GM19463 (cell line): ENCODE measurements around the gene KCNG2.

Experiments used
- ATAC-seq: cut with Tn5 transposase; IDR thresholded peaks from one replicate; pipeline ENCODE4 v1.9.1; 2021; ENCODE audit warnings: mild to moderate bottlenecking, moderate library complexity; ENCODE audit not compliant: unreplicated experiment

The KCNG2 gene

DNA sequence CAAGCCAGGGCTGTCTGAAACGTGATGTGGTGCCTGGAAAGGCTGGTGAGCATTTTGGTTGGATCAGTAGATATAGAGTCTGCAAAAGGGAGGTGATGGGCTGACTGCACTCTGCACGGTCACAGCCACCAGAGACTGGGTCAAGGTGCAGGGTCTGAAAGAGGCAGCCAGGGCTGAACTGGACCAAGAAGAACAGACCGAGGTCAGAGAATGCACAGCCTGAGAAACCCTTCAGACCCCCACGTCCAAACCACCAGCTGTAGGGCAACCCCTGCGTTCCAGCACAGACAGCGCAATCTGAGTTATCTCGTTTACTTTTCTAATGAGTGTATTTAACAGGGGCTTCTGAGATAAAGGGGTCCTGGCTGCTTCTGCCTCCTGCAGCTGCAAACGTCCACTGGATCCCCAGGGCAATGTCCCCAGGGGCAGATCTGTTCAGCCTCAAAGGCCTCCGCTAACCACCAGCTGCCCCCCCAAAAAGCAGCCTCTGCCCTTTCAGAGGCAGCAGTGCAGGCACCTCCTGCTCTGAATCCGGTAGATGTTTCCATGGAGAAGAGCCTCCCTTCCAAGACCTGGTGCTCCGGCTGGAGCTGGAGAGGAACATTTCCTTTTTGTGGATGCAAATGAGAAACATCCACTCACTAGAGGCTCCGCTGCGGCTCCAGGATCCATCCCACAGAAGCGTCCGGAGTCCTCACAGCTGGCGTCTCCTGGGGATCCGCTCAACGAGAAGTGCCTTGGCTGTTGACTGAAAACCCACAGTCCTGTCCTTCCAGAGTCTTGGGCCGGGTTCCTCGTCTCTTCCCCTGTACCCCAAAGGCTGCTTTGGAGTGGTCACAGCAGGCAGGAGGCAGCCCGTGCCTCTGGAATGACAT is 970 bp upstream of the KCNG2 start:
- no peak for ATAC-seq

DNA sequence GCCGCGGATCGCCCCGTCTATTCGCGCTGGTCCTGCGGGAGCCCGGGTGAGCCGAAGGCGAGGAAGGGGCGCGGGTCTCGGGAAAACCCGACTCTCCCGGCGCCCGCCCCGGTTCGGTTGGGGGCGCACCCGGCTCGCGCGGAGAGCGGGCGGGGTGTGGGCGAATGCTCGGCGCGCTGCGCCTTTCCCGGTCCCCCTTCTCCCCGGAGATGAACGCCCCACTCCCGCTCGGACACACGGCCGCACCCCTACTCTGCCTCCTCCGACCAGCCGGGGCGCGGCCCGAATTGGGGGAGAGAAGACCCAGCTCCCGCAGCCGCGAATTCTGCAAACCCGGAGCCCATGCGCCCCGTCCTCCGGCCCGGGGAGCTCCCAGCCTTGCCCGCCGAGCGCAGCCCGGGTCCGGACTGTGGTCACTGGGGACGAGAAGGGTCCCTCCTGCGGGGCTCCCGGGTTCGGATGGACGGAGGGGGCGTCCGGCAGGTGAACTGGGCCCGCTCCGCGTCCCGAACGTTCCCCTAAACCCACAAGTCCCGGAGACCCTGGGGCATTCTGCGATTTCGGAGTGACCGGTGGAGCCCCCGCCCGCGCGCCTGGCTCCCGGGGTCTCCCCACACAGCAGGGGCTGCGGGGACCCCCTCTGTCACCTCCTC is 734 bp downstream of the KCNG2 start:
- no peak for ATAC-seq

GRCh38 chr18:79798999-79799370 is 1.2 kb downstream of the KCNG2 start:
- no peak for ATAC-seq

DNA sequence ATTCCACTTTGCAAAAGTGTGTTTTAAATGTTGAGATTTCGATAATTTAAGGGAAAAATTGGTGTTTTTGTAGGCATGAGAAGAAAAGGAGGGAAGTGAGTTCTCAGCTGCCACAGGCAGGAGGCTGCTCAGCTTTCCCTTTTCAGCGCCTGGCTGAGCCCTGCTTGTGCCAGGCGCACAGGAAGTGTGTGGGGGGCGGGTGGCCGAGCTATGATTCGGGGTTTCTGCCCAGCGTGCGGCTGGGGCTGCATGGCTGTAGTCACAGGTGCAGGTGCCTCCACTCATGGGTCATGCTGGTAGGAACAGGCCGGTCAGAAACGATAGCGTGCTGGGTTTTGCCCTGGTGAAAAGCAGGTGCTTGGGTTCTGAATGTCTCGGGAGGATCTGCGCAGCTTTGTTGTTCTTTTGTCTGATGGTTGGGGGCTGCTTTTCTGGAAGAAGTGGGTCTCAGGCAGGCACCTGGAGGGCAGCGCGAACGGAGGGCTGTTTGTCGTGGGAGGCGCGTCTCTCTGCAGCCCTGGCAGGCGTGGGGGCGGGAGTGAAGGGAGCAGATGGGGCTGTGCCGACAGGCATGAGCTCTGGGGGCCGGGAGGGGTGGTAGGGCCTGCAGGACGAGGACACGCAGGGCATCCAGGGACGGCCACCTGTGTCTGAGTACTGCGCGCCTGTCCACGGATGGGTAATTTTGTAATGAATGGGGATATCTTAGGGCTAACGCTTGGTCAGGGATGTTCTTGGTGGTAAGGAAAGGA is 2.1 kb downstream of the KCNG2 start:
- ATAC-seq = no peak

DNA sequence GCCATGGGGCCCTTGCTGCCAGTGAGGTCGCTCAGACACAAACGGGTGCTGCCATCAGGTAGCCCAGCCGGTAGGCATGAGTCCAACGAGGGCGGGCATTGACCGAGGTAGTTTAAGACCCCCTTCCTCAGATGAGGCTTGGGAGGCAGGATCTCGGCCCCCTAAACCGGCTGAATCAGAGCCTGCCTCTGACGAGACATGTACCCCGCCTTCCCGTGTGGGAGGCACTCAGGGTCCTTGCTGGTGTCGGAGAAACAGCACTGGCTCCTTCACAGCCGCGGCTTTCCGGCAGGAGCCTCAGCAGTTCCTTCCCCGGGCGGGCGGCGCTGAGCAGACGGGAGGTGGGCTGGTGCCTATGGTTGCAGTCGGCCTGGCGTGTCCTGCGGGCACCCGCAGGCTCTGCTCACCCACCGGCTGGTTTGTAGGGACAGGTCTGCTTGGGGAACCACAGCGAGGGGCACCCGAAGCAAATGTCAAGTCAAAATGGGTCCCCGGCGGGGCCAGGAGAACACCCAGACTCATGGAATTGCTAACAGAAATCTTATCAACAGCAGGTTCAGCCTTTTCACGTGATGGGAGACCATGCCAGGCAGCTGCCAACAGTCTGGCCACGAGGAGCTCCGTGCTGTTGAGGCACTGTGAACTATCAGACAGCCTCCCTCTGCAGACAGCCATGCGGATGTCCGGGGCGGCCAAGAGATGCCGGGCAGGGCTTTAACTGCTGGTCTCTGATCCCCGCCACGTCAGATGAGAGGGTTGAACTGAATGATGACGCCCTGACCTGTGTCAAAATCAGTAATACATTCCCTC is 2.8 kb downstream of the KCNG2 start:
- ATAC-seq = no peak

DNA sequence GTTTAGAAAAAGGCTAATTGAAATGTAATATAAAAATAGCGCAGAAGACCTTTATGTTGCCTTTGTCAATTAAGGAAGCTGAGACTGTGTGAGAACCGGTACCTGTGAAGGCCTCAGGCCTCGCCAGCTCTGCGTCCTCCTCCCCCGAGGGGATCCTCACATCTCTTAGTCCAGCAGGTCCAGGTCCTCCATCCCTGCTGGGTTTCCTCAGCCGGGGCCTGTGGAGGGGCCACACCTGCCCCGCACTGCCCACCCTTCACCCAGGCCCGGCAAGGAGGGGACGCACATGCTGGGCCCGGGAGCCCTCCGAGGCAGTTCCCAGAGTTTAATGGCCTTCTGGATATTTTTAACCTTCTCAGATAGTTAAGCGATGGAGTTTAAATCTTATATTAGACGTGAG is 3.5 kb downstream of the KCNG2 start:
- no peak for ATAC-seq

DNA sequence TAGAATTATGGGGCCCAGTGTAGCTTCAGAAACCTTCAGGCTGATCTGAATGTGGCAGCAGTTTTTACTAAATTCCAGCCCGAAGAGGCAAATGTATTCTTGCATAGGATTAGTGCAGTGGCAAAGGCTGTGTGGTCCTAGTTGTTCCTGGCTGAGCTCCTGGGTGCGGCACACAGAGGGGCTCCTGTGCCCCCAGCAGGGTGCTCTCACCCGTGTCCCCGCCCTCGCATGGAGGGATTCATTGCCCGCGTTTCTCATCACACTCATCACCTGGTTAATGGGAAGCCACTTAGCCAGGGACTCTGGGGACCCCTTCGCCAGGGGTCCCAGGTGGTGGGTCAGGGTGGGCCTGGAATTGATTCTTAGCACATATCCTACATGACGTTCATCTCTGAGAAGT is 3.9 kb downstream of the KCNG2 start:
- ATAC-seq = no peak

DNA sequence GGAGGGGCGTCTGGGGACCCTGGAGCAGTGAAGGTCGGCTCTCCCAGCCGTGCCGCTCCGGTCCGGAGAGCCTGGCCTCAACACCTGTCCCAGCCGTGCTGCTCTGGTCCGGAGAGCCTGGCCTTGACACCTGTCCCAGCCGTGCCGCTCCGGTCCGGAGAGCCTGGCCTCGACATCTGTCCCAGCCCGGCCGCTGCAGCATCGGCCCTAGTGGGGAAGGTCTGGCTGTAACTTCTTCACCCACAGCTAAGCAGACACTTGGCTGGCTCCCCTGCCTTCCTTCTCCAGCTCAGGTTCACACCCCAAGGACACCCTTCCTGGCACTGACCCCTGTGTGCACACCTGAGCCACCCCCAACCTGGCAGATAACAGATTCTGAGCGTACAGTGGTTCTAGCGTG is 4.6 kb downstream of the KCNG2 start:
- no peak for ATAC-seq

- no peak for ATAC-seq
These were observed 5.9 kb downstream of the KCNG2 start for GRCh38 chr18:79803611-79804051.

DNA sequence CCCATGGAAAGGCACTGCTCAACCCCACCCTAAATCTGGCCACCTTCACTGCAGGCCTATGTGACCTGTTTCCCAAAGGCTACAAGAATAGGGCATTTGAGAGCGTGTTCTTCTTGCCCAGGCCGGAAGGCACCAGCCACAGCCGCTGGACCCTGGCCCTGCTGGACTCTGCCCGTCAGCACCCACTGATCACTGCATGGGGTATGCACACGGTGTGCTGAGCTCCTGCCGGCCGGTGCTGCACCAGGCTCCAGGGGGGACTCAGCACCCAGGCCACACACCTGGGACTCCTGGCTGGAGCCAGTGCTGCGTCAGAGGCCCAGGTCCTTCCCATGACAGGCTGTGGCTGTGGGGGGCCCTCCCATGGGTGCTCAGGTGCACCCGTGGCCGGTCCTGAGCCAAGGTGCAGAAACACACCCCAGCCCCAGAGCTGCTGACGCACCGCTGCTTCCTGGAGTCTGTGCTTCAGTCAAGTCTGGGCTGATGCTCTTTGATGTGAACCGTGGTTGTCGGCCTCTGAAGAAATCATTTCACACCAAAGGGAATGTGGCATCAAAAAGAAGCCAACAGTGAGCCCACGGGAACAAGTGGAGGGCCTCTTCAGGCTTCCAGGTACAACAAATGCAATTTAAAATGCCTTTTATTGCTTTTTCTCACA is 6.5 kb downstream of the KCNG2 start:
- no peak for ATAC-seq

DNA sequence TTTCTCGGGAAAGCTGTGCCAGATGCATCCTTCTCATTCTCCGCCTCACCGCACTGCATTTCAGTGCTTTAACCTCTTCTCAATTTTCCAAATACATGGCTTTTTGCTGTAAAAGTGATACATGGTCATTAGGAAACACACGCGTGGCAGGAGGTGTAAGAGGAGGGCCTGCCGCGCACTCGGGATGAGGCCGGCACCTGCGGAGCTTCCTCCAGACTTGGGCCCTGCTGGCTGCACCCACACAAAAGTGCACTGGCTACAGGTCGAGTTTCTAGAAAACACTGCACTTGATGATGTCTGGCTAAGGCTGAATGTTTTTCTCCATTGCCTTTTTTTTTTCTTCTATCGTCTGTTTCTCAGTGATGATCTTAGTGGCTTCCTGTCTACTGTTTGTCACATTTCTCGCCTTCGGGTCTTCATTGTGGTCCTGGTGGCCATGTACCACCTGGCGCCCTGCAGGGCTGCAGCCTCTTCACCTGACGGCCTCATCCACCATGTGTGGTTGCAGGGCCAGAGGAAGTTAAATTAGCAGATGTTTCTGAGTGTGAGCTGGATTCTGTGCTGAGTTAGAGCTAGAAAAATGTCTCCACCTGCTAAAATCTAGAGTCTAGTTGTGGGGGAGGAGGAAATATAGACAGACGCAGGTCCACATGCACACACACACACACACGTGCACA is 7.6 kb downstream of the KCNG2 start:
- ATAC-seq = no peak

DNA sequence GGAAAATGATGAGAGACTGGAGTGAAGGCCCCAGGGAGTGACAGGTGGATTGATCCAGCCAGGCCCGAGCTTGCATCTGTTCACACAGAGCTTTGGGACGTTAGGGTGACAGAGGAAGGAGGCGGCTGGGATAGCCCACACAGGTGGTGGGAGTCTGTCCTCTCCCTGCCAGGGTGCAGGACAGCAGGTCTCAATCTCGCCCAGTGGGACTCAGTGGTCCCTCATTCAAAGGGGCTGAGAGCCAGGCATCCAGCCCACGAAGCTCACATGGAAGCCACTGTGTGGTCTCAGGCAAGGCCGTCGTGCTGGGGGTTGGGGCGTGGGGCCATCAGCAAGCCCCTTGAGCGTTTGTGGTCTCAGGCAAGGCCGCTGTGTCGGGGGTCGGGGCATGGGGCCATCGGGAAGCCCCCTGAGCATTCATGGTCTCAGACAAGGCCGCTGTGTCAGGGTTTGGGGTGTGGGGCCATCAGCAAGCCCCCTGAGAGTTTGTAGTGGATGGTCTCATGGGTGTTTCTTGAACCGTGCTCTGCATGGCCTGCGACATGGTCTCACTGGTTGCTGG is 8.3 kb downstream of the KCNG2 start:
- ATAC-seq = no peak

GRCh38 chr18:79806976-79807841 is 9.5 kb downstream of the KCNG2 start:
- no peak for ATAC-seq

- no peak for ATAC-seq
These were observed 11.9 kb downstream of the KCNG2 start for GRCh38 chr18:79809482-79810192.

DNA sequence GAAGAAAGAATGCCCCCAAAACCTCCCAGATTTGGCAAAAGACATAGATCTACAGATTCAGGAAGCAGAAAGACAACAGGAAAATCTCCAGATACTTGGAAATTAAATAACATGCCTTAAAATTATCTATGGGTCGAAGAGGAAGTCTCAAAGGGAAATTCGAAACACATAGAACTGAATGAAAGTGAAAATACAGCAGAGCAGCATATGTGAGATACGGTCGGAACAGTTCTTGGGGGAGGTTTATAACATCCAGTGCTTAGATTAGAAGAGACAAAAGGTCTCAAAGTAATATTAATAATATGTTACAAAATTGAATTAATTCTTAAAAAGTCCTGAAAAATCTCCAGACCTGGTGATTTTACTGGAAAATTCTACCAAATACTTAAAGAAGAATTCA is 14.3 kb downstream of the KCNG2 start:
- no peak for ATAC-seq

GRCh38 chr18:79814373-79814772 is 16.6 kb downstream of the KCNG2 start:
- ATAC-seq = no peak

DNA sequence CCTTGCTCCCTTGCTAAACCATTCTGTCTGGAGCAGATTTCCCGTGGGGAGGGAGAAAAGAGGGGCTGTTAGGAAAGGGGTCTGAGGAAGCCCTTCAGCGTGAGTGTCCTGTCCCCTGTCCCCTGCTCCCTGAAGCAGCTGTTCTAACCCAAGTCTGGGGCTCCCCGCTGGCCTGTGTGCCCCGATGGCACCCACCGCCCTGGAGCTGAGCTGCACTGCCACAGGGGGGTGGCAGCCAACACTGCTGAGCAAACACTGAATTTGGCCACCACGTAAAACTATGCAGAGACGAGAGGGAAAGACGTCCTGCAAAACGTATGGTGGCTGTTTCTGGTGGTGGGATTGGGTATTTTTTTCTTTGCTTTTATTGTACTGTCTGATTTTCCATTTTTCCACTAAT is 17.9 kb downstream of the KCNG2 start:
- ATAC-seq = no peak

DNA sequence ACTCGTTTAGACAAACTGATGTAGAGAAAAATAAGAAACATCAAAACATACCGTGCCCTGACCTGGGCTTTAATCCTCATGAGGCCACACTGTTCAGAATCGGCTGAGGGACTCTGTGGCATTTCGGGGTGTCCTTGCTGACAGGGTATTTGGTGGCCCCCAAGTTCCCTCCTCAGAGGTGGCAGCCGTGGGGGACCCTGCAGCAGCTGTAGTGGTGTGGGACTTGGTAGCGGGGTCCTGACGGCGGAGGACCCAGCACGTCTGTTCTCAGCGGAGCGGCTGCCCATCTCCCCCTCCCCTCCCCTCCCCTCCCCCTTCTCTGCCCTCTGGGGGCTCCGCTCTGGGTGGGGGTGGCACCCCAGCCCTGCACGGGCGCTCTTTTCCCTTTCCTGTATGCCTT is 18.4 kb downstream of the KCNG2 start:
- no peak for ATAC-seq
